KMS-11 (cell line): ENCODE measurements around the gene FBXL4.

Experiments
- H2AFZ ChIP-seq: fragments of 200-600 bp; sonication (generic); 2 replicates; pipeline ENCODE4 v1.6.1; 2016; ENCODE audit warnings: antibody characterized with exemption, mixed run types, low read depth
- H3K27ac ChIP-seq: fragments of 200-600 bp; sonication (generic); 2 replicates; pipeline ENCODE4 v1.6.1; 2016; ENCODE audit warnings: mild to moderate bottlenecking, mixed run types
- H3K27me3 ChIP-seq: fragments of 200-600 bp; sonication (generic); 2 replicates; pipeline ENCODE4 v1.6.1; 2017; ENCODE audit warnings: mild to moderate bottlenecking, low read depth, mixed run types, moderate library complexity; ENCODE audit not compliant: insufficient read depth
- H3K36me3 ChIP-seq: fragments of 200-600 bp; sonication (generic); 2 replicates; pipeline ENCODE4 v1.6.1; 2017; ENCODE audit warnings: mild to moderate bottlenecking, mixed run types; ENCODE audit not compliant: insufficient read depth
- H3K4me1 ChIP-seq: fragments of 200-600 bp; sonication (generic); 2 replicates; pipeline ENCODE4 v1.6.1; 2016; ENCODE audit warnings: mild to moderate bottlenecking, low read depth, mixed run types; ENCODE audit not compliant: poor library complexity, severe bottlenecking
- H3K4me2 ChIP-seq: fragments of 200-600 bp; sonication (generic); 2 replicates; pipeline ENCODE4 v1.7.0; 2016; ENCODE audit warnings: mild to moderate bottlenecking, mixed run types
- H3K4me3 ChIP-seq: fragments of 200-600 bp; sonication (generic); IDR thresholded peaks from 2 replicates; pipeline ENCODE4 v1.6.1; 2017; ENCODE audit warnings: low read depth, low read length, mixed read lengths; ENCODE audit not compliant: insufficient read depth
- H3K79me2 ChIP-seq: fragments of 200-600 bp; sonication (generic); 2 replicates; pipeline ENCODE4 v1.6.1; 2016; ENCODE audit warnings: low read depth, mixed run types; ENCODE audit not compliant: insufficient read depth
- H3K9ac ChIP-seq: fragments of 200-600 bp; sonication (generic); 2 replicates; pipeline ENCODE4 v1.6.1; 2016; ENCODE audit warnings: mild to moderate bottlenecking, mixed run types
- H4K20me1 ChIP-seq: fragments of 200-600 bp; sonication (generic); 2 replicates; pipeline ENCODE4 v1.6.1; 2016; ENCODE audit warnings: mild to moderate bottlenecking, mixed run types; ENCODE audit not compliant: insufficient read depth
- TF ChIP-seq, protein P1 (sequence below): fragments of 200-600 bp; sonication (generic); conservative IDR thresholded peaks from 2 replicates; pipeline ENCODE4 v1.6.1; 2017; ENCODE audit warnings: low read depth, mild to moderate bottlenecking, antibody characterized with exemption, low read length, moderate library complexity, mixed read lengths

FBXL4 gene

DNA sequence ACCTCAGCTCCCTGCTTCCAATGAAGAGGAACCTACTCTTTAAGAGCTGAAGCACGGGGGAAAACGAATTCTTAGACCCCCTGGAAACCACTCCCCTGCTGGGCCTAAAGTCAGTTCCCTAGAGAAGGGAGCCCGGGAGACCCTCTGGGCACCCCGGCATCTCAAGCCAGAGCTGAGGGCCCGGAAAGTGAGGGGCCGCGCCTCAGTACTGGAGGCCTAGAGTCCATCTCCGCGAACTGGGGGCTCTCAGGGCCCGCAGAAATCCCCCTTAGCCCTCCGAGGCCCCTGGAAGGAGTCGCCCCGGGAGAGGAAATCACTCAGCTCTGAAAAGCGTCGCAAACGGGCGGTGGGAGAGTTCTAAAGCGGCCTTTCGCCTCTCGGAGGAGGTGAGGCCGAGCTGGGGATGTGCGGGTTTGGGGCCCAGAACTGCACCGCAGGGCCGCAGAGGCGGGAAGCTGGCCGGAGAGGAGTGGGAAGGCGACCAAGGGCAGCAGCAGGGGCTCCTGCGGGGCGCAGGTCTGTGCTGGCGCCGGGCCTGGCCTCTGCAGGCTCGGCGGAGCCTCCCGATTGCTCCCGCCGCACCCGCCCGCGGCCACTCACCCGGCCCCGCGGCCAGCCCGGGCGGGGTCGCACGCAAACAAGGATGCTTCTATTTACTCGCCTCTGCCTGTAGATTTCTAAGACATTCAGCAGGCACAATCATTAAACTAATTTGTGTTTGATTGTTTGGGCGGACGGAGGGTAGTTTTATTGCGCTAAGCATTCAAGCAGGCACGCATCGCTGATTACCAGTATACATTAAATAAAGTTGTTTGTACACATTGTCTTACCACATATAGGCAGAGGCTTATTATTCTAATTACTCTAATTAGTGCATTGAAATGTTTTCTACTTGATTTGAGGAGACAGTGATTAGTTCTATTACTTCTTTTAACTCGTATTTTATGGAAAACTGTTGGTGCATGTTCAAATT is 104.2 kb downstream of the FBXL4 start:
- Histone ChIP-seq H3K4me3 (no peak overlapping the region), H3K79me2 (peaks cover under 1% of the 10 kb centered on the region; the same call in 1 of the 2 replicates), H3K4me1 (peaks cover 3% of the 10 kb centered on the region), H3K27me3 (no peaks in the 10 kb centered on the region), H3K36me3 (no peaks in the 10 kb centered on the region), H4K20me1 (no peaks in the 10 kb centered on the region), H3K9ac (no peak overlapping the region), H3K4me2 (no peak overlapping the region), H2AFZ (no peak overlapping the region), H3K27ac (no peak overlapping the region)
- TF ChIP-seq, protein P1, sequence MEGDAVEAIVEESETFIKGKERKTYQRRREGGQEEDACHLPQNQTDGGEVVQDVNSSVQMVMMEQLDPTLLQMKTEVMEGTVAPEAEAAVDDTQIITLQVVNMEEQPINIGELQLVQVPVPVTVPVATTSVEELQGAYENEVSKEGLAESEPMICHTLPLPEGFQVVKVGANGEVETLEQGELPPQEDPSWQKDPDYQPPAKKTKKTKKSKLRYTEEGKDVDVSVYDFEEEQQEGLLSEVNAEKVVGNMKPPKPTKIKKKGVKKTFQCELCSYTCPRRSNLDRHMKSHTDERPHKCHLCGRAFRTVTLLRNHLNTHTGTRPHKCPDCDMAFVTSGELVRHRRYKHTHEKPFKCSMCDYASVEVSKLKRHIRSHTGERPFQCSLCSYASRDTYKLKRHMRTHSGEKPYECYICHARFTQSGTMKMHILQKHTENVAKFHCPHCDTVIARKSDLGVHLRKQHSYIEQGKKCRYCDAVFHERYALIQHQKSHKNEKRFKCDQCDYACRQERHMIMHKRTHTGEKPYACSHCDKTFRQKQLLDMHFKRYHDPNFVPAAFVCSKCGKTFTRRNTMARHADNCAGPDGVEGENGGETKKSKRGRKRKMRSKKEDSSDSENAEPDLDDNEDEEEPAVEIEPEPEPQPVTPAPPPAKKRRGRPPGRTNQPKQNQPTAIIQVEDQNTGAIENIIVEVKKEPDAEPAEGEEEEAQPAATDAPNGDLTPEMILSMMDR, result no peak

DNA sequence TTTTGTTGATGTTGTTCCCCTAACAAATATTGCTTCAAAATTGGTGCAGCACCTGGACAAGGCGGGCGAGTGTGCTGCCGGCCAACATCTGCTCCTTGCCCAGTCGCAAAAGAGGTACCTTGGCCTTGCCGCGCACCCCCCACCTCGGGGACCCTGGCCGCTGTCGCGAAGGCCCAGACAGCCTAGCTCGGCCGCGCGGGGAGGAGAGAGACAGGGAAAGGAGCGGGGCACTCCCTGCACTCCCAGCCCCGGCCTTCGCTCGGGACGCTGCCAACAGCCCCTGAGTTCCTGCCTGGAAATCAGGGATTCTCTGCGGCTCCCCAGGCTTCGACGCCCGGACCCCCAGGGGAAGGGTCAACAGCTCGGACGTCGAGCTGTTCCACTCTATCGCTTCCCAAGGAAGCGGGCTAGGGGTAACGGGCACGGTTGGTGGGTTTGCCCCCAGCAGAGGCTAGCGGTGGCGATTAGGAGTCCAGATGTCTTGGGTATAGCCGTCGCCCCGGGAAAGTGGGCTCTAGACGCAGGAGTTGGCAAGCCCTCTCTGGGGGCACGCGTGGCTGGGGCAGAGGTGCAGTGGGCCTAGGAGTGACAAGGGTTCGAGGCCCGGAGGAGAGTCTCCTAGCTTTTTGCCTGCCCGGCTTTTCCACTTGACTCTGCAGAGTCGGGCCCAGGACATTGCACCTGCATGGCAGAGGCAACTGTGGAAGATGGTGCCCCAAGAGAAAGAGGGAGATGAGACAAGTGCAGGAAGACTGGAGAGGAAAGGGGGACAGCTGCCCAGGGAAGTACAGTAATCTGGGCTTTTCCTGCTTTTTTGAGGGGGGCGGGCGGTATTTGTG is 105.2 kb downstream of the FBXL4 start:
- no peak overlapping the region for H3K4me2 ChIP-seq
- peaks cover 11% of the 10 kb centered on the region; the same call in 1 of the 2 replicates for H3K79me2 ChIP-seq
- H3K4me3 ChIP-seq, result no peak overlapping the region
- no peaks in the 10 kb centered on the region for H3K27me3 ChIP-seq
- no peaks in the 10 kb centered on the region for H4K20me1 ChIP-seq
- H3K27ac ChIP-seq, result no peak overlapping the region
- no peaks in the 10 kb centered on the region for H3K36me3 ChIP-seq
- peaks cover 12% of the 10 kb centered on the region for H3K4me1 ChIP-seq
- no peak overlapping the region for H3K9ac ChIP-seq
- TF ChIP-seq, protein P1, result no peak
- H2AFZ ChIP-seq, result no peak overlapping the region

DNA sequence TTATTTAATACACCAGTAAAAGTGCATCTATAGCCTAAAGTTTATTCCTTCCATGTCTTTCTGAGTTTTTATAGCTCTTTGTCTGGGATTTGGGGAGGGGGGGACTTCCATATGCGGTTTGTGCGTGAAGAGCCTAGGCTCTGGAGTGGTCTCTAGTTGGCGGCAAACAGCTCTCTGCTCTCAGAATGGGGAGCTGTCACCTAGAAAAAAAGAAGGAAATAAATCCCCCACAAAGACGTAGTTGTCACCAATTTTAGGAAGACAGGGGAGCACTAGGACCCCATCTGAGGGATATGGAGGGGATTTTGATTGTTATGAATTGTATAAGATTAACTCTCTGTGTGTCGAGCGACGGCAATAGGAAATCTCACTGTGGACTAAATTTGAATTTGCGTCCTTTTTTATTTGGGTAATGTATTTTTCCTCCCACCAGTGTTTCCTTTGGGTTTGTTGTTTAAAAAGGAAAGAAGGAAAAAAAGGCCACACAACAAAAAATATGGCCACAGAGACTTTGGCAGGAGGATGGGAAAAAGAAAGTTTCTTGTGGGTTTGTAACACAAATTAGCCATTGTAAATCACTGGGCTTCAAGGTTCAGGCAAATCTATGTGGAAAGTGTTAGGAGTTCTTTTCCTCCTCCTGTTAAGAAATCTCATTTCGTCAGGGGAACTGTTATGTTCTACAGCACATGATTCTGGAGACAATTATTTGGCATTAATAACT is 106.0 kb downstream of the FBXL4 start:
- Histone ChIP-seq H3K9ac (no peak overlapping the region), H3K27ac (no peak overlapping the region), H3K4me2 (no peak overlapping the region), H3K4me1 (peaks cover 20% of the 10 kb centered on the region), H2AFZ (no peak overlapping the region), H4K20me1 (no peaks in the 10 kb centered on the region), H3K79me2 (peaks cover 17% of the 10 kb centered on the region; the same call in 1 of the 2 replicates), H3K27me3 (no peaks in the 10 kb centered on the region), H3K4me3 (no peak overlapping the region), H3K36me3 (no peaks in the 10 kb centered on the region)
- TF ChIP-seq, protein P1, result no peak

DNA sequence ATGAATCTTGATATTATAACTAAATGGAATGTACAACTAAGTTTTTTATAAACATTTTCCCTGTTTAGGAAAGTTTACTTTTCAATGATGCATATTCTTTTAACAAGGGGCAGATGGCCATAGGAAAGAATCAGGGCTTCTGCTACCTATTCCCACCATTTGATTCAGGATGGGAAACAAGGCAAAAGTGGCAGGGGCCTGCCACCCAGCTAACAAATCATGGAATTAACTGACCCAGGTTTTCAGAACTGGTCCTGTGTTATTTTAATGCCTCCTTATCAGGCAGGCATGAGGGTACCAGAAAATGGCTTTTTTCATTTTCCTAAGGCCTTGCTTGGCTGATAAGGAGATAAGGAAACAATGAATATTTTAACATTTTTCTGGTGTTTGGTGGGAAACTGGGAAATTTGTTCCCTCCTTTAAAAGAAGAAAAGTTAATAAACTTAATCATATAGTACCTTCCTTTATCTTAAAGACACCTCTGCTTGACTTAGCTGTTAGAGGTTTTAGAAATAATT is 106.7 kb downstream of the FBXL4 start:
- Histone ChIP-seq H4K20me1 (no peaks in the 10 kb centered on the region), H3K36me3 (no peaks in the 10 kb centered on the region), H3K4me3 (no peak overlapping the region), H2AFZ (no peak overlapping the region), H3K4me2 (no peak overlapping the region), H3K79me2 (peaks cover 25% of the 10 kb centered on the region; the same call in 1 of the 2 replicates), H3K27ac (no peak overlapping the region), H3K4me1 (peaks cover 22% of the 10 kb centered on the region), H3K9ac (no peak overlapping the region), H3K27me3 (no peaks in the 10 kb centered on the region)
- TF ChIP-seq, protein P1, result no peak
